Heart right ventricle (tissue), 16 donors: ENCODE data around the gene STK11IP. TPM values are rescaled to one million over a fixed set of nuclear protein-coding genes. Genes with fewer than 3 reads are reported as not detected.
A peak's percentile ranks its signal among the peaks of the same experiment; 100 is the strongest.

Experiments
- ATAC-seq, 8 donors: fragments of 200-7000 bp; cut with Tn5 transposase; one replicate each; pipeline ENCODE4 v1.9.1; 2020; ENCODE audit warnings: mild to moderate bottlenecking in 8 of 8, moderate library complexity in 8 of 8, moderate number of reproducible peaks in 1 of 8
- DNase-seq, 2 donors: peaks; one replicate each; pipeline ENCODE4 v3.0.0-alpha.2; 2020
- H3K27ac ChIP-seq, 10 donors: fragments of 200-600 bp; sonication (generic) in 2 of 10; one replicate each; pipeline versions ENCODE4 v1.5.0 to v1.8.0; 2020 to 2022; ENCODE audit warnings: mild to moderate bottlenecking in 3 of 10
- H3K27me3 ChIP-seq, 7 donors: fragments of 200-600 bp; one replicate each; pipeline ENCODE4 v1.8.0; 2021 to 2022; ENCODE audit warnings: mild to moderate bottlenecking in 2 of 7
- H3K36me3 ChIP-seq, 9 donors: fragments of 200-600 bp; sonication (generic) in 1 of 9; one replicate each; pipeline versions ENCODE4 v1.5.0 to v1.8.0; 2020 to 2022; ENCODE audit warnings: mild to moderate bottlenecking in 2 of 9
- H3K4me1 ChIP-seq, 9 donors: fragments of 200-600 bp; sonication (generic) in 1 of 9; one replicate each; pipeline versions ENCODE4 v1.5.0 to v1.8.0; 2020 to 2022; ENCODE audit warnings: mild to moderate bottlenecking in 4 of 9
- H3K4me3 ChIP-seq, 10 donors: fragments of 200-600 bp; sonication (generic) in 2 of 10; one replicate each; pipeline versions ENCODE4 v1.5.0 to v1.8.0; 2020 to 2022; ENCODE audit warnings: mild to moderate bottlenecking in 7 of 10, moderate library complexity in 2 of 10
- H3K9me3 ChIP-seq, 11 donors: fragments of 200-600 bp in 10 of 11; sonication (generic) in 2 of 11; one replicate each; pipeline versions ENCODE4 v1.5.0 to v1.8.0; 2013 to 2022; ENCODE audit warnings: mild to moderate bottlenecking in 2 of 11, control low read depth in 1 of 11, moderate library complexity in 1 of 11
- CTCF ChIP-seq, 9 donors: fragments of 200-600 bp; sonication (generic) in 2 of 9; IDR thresholded peaks; one replicate each; pipeline versions ENCODE4 v1.5.0 to v1.8.0; 2021 to 2022; ENCODE audit warnings: antibody characterized with exemption in 9 of 9, mild to moderate bottlenecking in 5 of 9, moderate library complexity in 1 of 9
- WGBS, 2 donors: extraction: QIAGEN DNeasy Blood & Tissue Kit; methylation state at CpG; one replicate each; pipeline ENCODE4 v1.1.7; 2013; ENCODE audit warnings: inconsistent platforms in 1 of 2; 5-methylcytosine and 5-hydroxymethylcytosine counted together
- intact Hi-C, 10 donors: fragments of 100-400 bp; cut with DNase I; formaldehyde crosslinking; loops; one replicate each; pipeline versions ENCODE4 v1.11.1 to v1.14.2; 2022
- polyA plus RNA-seq, 2 donors: library from polyadenylated mRNA; stranded (reverse); fragments of 200-250 nt; gene quantifications; one replicate each; pipeline ENCODE4 v1.2.3, GENCODE V29; 2013
- total RNA-seq, 10 donors: library from RNA; stranded (reverse); fragmentation: NEBNext Ultra II Directional in 3 of 10; extraction: Animal tissue kit (Norgen Biotek cat#: 25700) in 3 of 10; gene quantifications; one replicate each; pipeline versions ENCODE4 v1.2.1 to v1.2.4, GENCODE V29; 2021 to 2023
- donor health status: Arrhythmogenic right ventricular cardiomyopathy.
- donor health status: ischemic (EF 13 %, LVEDD 7.1; RV severe dilation, severe dysfunction).
- donor health status: healthy with polysubstance abuse.
- donor health status: DM: no; HTN: yes; CAD: no.
- donor health status: DM: no; HTN: no; CAD: no.
- donor health status: ischemic (EF 25% LVEDD 6.9; RV normal size, moderate dysfunction).
- donor health status: ischemic (EF 25% LVEDD 5.7; RV mildly dilated, moderate dysfunction).
- donor health status: healthy.
- donor health status: DM: yes; HTN: yes; CAD: no.
- donor health status: Ischemic cardiomyopathy.
- donor health status: ischemic (EF 35%, LVEDD 5.7; RV mildly dilated, moderate dysfunction).
- donor health status: nonischemic (EF 11% LVEDD 7.7; RV severe dilation, severe dysfunction).
- donor health status: DM: yes; HTN: yes; CAD: no.
- donor health status: PGD.
- donor health status: ischemic (EF 29% LVEDD 5.4; RV normal size, mild dysfunction).
- donor health status: nonischemic (EF 23%, LVEDD 6.1; RV moderate dilation, normal function).

STK11IP gene
- total and polyA plus RNA-seq, 12 donors, result 7.2 to 27.4 (median 13.4) TPM

- intact Hi-C loops, result loop anchor here in 1 of 10 donors (10.0 kb wide), 1 partner anchor 72 kb away; no protein-coding TSS in a partner anchor
- 68 to 78% methylated on average over 24 of the region's 24 CpGs for WGBS, 2 donors
- Histone ChIP-seq H3K9me3 (no peaks in the 10 kb centered on the region), H3K36me3 (peaks cover 0 to 41% (median 0%) of the 10 kb centered on the region in 9 donors), H3K4me3 (no peak overlapping the region), H3K27ac (peak overlapping the region in 7 of 10 donors; percentile 43 to 99 (median 93)), H3K27me3 (no peaks in the 10 kb centered on the region), H3K4me1 (peaks cover 3 to 99% (median 26%) of the 10 kb centered on the region in 9 donors)
- DNase-seq (no peak), ATAC-seq (no peak)
- no peak for TF ChIP-seq CTCF (IDR thresholded peaks at IDR 0.05)
Measured at GRCh38 chr2:219636144-219636915, 38.7 kb downstream of the STK11IP start.

GRCh38 chr2:219636941-219637841 is 39.5 kb downstream of the STK11IP start:
- TF ChIP-seq CTCF (IDR thresholded peaks at IDR 0.05), result no peak
- Histone ChIP-seq H3K27ac (peak overlapping the region in 8 of 10 donors; percentile 5 to 99 (median 69)), H3K4me3 (no peak overlapping the region), H3K36me3 (peaks cover 0 to 41% (median 0%) of the 10 kb centered on the region in 9 donors), H3K4me1 (peaks cover 8 to 99% (median 31%) of the 10 kb centered on the region in 9 donors), H3K27me3 (no peaks in the 10 kb centered on the region), H3K9me3 (no peaks in the 10 kb centered on the region)
- intact Hi-C loops, result loop anchor here in 1 of 10 donors (10.0 kb wide), 1 partner anchor 72 kb away; no protein-coding TSS in a partner anchor
- 64 to 65% methylated on average over 13 of the region's 13 CpGs for WGBS, 2 donors
- ATAC-seq (no peak), DNase-seq (peak in 1 of 2 donors; percentile 2)

GRCh38 chr2:219637842-219638185 is 40.2 kb downstream of the STK11IP start:
- Histone ChIP-seq H3K9me3 (no peaks in the 10 kb centered on the region), H3K4me3 (no peak overlapping the region), H3K27ac (peak overlapping the region in 8 of 10 donors; percentile 5 to 99 (median 69)), H3K4me1 (peaks cover 10 to 98% (median 35%) of the 10 kb centered on the region in 9 donors), H3K27me3 (no peaks in the 10 kb centered on the region), H3K36me3 (peaks cover 0 to 41% (median 0%) of the 10 kb centered on the region in 9 donors)
- DNase-seq (no peak), ATAC-seq (no peak)
- WGBS, 2 donors, result 64 to 68% methylated on average over 9 of the region's 9 CpGs
- intact Hi-C loops, result loop anchor here in 1 of 10 donors (10.0 kb wide), 1 partner anchor 73 kb away; no protein-coding TSS in a partner anchor
- no peak for TF ChIP-seq CTCF (IDR thresholded peaks at IDR 0.05)
